Esophagus muscularis mucosa (tissue), 4 donors: ENCODE measurements around the gene EFNA1. TPM values are rescaled to one million over a fixed set of nuclear protein-coding genes. Genes with fewer than 3 reads are reported as not detected.

Experiments used
- DNase-seq: peaks from one replicate; pipeline ENCODE4 v3.0.0-alpha.2; 2017; ENCODE audit errors: extremely low spot score
- H3K27ac ChIP-seq, 4 donors: fragments of 200-600 bp; sonication (generic); replicated peaks in 1 of 4; 1 replicate in 3 of 4; 2 replicates in 1 of 4; pipeline ENCODE4 v1.5.1; 2016 to 2019; ENCODE audit warnings: mild to moderate bottlenecking in 1 of 4
- H3K27me3 ChIP-seq, 4 donors: fragments of 200-600 bp; sonication (generic); one replicate each; pipeline versions ENCODE4 v1.5.1 to v1.6.0; 2016 to 2019
- H3K36me3 ChIP-seq, 4 donors: fragments of 200-600 bp; sonication (generic); one replicate each; pipeline ENCODE4 v1.5.1; 2016 to 2019
- H3K4me1 ChIP-seq, 4 donors: fragments of 200-600 bp; sonication (generic); one replicate each; pipeline ENCODE4 v1.5.1; 2016 to 2019
- H3K4me3 ChIP-seq, 4 donors: fragments of 200-600 bp; sonication (generic); 1 replicate in 2 of 4; 2 replicates in 2 of 4; pipeline ENCODE4 v1.5.1; 2016 to 2019; ENCODE audit warnings: mild to moderate bottlenecking in 4 of 4, moderate library complexity in 1 of 4
- H3K9me3 ChIP-seq, 4 donors: fragments of 200-600 bp; sonication (generic); 1 replicate in 3 of 4; 2 replicates in 1 of 4; pipeline ENCODE4 v1.5.1; 2016 to 2019
- EP300 ChIP-seq: sonication (generic); formaldehyde crosslinking; IDR thresholded peaks from one replicate; pipeline ENCODE4 v1.6.1; 2017; ENCODE audit warnings: antibody characterized with exemption
- POLR2A ChIP-seq: fragments of 450-650 bp; IDR thresholded peaks from one replicate; pipeline ENCODE4 v1.6.1; 2017; ENCODE audit warnings: antibody characterized with exemption, moderate library complexity, mild to moderate bottlenecking, low read depth
- POLR2AphosphoS5 ChIP-seq, 2 donors: sonication (generic); formaldehyde crosslinking; IDR thresholded peaks; one replicate each; pipeline ENCODE4 v1.6.1; 2017; ENCODE audit warnings: antibody characterized with exemption in 2 of 2
- WGBS: methylation state at CpG from one replicate; pipeline ENCODE4 v1.1.5; 2018; 5-methylcytosine and 5-hydroxymethylcytosine counted together
- intact Hi-C: fragments of 100-400 bp; cut with DNase I; formaldehyde crosslinking; loops from one replicate; pipeline ENCODE4 v1.15.1; 2023
- total RNA-seq, 4 donors: library from RNA; depleted of rRNA; stranded (reverse); fragments of >200 nt; gene quantifications; one replicate each; pipeline versions ENCODE4 v1.1.0 to v1.2.1, GENCODE V29; 2016
- TF ChIP-seq, protein P1 (sequence below), 3 experiments: fragments of 200-600 bp in 2 of 3; fragments of 450-650 bp in 1 of 3; sonication (generic) in 2 of 3; IDR thresholded peaks; one replicate each; pipeline ENCODE4 v1.5.1; 2017 to 2019; ENCODE audit warnings: antibody characterized with exemption in 3 of 3, mild to moderate bottlenecking in 2 of 3, moderate library complexity in 1 of 3

Gene EFNA1
- total RNA-seq, 4 donors from 2014 or later = 11.2 to 37.3 (median 27.5) TPM

GRCh38 chr1:155108296-155108695, 19.4 kb upstream of the EFNA1 start:
- WGBS = 71% methylated on average over 5 of the region's 5 CpGs
- H3K36me3 ChIP-seq = no peaks in the 10 kb centered on the region
- no peak for DNase-seq

GRCh38 chr1:155110381-155110780, 17.3 kb upstream of the EFNA1 start:
- no peak overlapping the region for H3K4me3 ChIP-seq
- no peaks in the 10 kb centered on the region for H3K27me3 ChIP-seq
- H3K9me3 ChIP-seq = no peaks in the 10 kb centered on the region
- H3K4me1 ChIP-seq = peaks cover 0 to 6% (median 3%) of the 10 kb centered on the region in 4 donors
- intact Hi-C loops = no loop called here
- TF ChIP-seq POLR2AphosphoS5 (IDR thresholded peaks at IDR 0.05) = no peak
- TF ChIP-seq POLR2A = no peak
- no peak for TF ChIP-seq EP300
- TF ChIP-seq, protein P1, sequence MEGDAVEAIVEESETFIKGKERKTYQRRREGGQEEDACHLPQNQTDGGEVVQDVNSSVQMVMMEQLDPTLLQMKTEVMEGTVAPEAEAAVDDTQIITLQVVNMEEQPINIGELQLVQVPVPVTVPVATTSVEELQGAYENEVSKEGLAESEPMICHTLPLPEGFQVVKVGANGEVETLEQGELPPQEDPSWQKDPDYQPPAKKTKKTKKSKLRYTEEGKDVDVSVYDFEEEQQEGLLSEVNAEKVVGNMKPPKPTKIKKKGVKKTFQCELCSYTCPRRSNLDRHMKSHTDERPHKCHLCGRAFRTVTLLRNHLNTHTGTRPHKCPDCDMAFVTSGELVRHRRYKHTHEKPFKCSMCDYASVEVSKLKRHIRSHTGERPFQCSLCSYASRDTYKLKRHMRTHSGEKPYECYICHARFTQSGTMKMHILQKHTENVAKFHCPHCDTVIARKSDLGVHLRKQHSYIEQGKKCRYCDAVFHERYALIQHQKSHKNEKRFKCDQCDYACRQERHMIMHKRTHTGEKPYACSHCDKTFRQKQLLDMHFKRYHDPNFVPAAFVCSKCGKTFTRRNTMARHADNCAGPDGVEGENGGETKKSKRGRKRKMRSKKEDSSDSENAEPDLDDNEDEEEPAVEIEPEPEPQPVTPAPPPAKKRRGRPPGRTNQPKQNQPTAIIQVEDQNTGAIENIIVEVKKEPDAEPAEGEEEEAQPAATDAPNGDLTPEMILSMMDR (IDR thresholded peaks at IDR 0.05) = no peak
- H3K27ac ChIP-seq = no peak overlapping the region
- WGBS = 82% methylated on average over 8 of the region's 8 CpGs
- no peaks in the 10 kb centered on the region for H3K36me3 ChIP-seq
- DNase-seq = no peak

More at GRCh38 chr1:155108296-155108695, 19.4 kb upstream of the EFNA1 start:
- intact Hi-C loops = no loop called here
- H3K9me3 ChIP-seq = no peaks in the 10 kb centered on the region
- no peak for TF ChIP-seq POLR2A
- no peak for TF ChIP-seq POLR2AphosphoS5 (IDR thresholded peaks at IDR 0.05)
- TF ChIP-seq, protein P1 (IDR thresholded peaks at IDR 0.05) = no peak
- TF ChIP-seq EP300 = no peak
- H3K27me3 ChIP-seq = no peaks in the 10 kb centered on the region
- H3K27ac ChIP-seq = no peak overlapping the region
- H3K4me3 ChIP-seq = no peak overlapping the region
- peaks cover 0 to 14% (median 9%) of the 10 kb centered on the region in 4 donors for H3K4me1 ChIP-seq

DNA sequence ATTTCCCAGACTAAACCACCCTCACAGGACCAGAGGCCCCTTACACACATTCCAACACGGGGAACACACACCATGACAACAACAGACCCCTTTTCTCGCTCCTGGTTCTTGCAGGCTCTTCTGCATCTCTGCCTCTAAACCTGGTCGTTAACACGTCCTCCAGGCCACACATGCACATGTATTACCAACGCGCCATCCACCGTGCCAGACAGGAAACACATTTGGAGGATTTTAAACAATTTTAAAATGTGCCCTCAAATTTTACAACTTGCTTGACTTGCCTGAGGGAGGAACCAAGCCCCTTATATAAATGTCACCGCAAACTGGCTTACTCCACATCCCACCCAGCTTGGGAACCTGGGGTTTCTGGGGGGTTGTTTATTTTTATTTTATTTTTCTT, 16.9 kb upstream of the EFNA1 start:
- intact Hi-C loops = no loop called here
- Histone ChIP-seq H3K27ac (no peak overlapping the region), H3K36me3 (no peaks in the 10 kb centered on the region), H3K9me3 (no peaks in the 10 kb centered on the region), H3K4me3 (no peak overlapping the region), H3K27me3 (no peaks in the 10 kb centered on the region), H3K4me1 (peaks cover 0 to 2% (median under 1%) of the 10 kb centered on the region in 4 donors)
- 67% methylated on average over 8 of the region's 8 CpGs for WGBS
- TF ChIP-seq, protein P1 (IDR thresholded peaks at IDR 0.05) = no peak
- TF ChIP-seq POLR2AphosphoS5 (IDR thresholded peaks at IDR 0.05) (no peak), POLR2A (no peak), EP300 (no peak)
- DNase-seq = no peak

- intact Hi-C loops = no loop called here
- Histone ChIP-seq H3K9me3 (no peaks in the 10 kb centered on the region), H3K4me3 (no peak overlapping the region), H3K27me3 (peaks cover 0 to 10% (median 0%) of the 10 kb centered on the region in 4 donors), H3K4me1 (no peaks in the 10 kb centered on the region), H3K36me3 (no peaks in the 10 kb centered on the region), H3K27ac (no peak overlapping the region)
- WGBS = 73% methylated on average over 5 of the region's 5 CpGs
- DNase-seq = no peak
- TF ChIP-seq, protein P1 (IDR thresholded peaks at IDR 0.05) = no peak
- TF ChIP-seq POLR2AphosphoS5 (IDR thresholded peaks at IDR 0.05) = no peak
- TF ChIP-seq EP300 = no peak
These were observed 14.2 kb upstream of the EFNA1 start for GRCh38 chr1:155113450-155113980.
